NCI-H2196 treated with DMSO at 0.1 percent for 48 hours (cell line): ENCODE measurements around the gene ZNF462.
"Not testable (repeated sequence)": the region's sequence is repeated elsewhere in the genome, so short reads cannot be mapped to it uniquely, and the experiment has no call there.

Experiments used
- DNase-seq: peaks from one replicate; lab custom pipeline; 2025; ENCODE audit not compliant: unreplicated experiment; lab: John Stamatoyannopoulos, UW

ZNF462 gene

GRCh38 chr9:106862821-106863720 lies at the start of gene ZNF462:
Gene ZNF462 (plus strand): TSS chr9:106863166. CDS start chr9:106923384, 60,218 bp downstream.
- peak; percentile 1 for DNase-seq

- DNase-seq = no peak
These were observed 46.4 kb upstream of the ZNF462 start for GRCh38 chr9:106816524-106816923.

- no peak for DNase-seq
These were observed 44.9 kb upstream of the ZNF462 start for GRCh38 chr9:106818034-106818433.

GRCh38 chr9:106820866-106821265 lies 42.1 kb upstream of the ZNF462 start:
- DNase-seq = no peak

- no peak for DNase-seq
These were observed 34.9 kb upstream of the ZNF462 start for GRCh38 chr9:106828070-106828469.

- DNase-seq = no peak
These were observed 34.0 kb upstream of the ZNF462 start for GRCh38 chr9:106828965-106829364.

GRCh38 chr9:106829666-106830408 lies 33.1 kb upstream of the ZNF462 start:
- no peak for DNase-seq

- DNase-seq = no peak
These were observed 32.3 kb upstream of the ZNF462 start for GRCh38 chr9:106830527-106831150.

- DNase-seq = no peak
These were observed 28.1 kb upstream of the ZNF462 start for GRCh38 chr9:106834888-106835287.

- no peak for DNase-seq
These were observed 27.1 kb upstream of the ZNF462 start for GRCh38 chr9:106835840-106836239.

- no peak for DNase-seq
These were observed 19.6 kb upstream of the ZNF462 start for GRCh38 chr9:106843371-106843770.

- no peak for DNase-seq
These were observed 16.7 kb upstream of the ZNF462 start for GRCh38 chr9:106846307-106846706.

- no peak for DNase-seq
These were observed 16.1 kb upstream of the ZNF462 start for GRCh38 chr9:106846857-106847256.

GRCh38 chr9:106851640-106852039 lies 11.3 kb upstream of the ZNF462 start:
- DNase-seq = not testable (repeated sequence)

GRCh38 chr9:106857811-106858470 lies 5.0 kb upstream of the ZNF462 start:
- DNase-seq = no peak

- no peak for DNase-seq
These were observed 2.8 kb upstream of the ZNF462 start for GRCh38 chr9:106859957-106860720.

GRCh38 chr9:106860721-106861639 lies 2.0 kb upstream of the ZNF462 start:
- no peak for DNase-seq

GRCh38 chr9:106861640-106862109 lies 1.3 kb upstream of the ZNF462 start:
- no peak for DNase-seq
